Fibroblast of lung (primary cell): Measurements from ENCODE around the gene PCDHA5.
"Not testable (repeated sequence)": the region's sequence is repeated elsewhere in the genome, so short reads cannot be mapped to it uniquely, and the experiment has no call there.

Experiments used
- CTCF ChIP-seq, 2 donors: IDR thresholded peaks in 1 of 2; conservative IDR thresholded peaks in 1 of 2; 1 replicate in 1 of 2; 2 replicates in 1 of 2; pipeline ENCODE4 v1.5.1; 2011 to 2012; ENCODE audit warnings: low read length in 2 of 2, control low read depth in 1 of 2, inconsistent platforms in 1 of 2, low read depth in 1 of 2, mild to moderate bottlenecking in 1 of 2
- EZH2 ChIP-seq: IDR thresholded peaks from 2 replicates; pipeline ENCODE4 v1.5.1; 2012; ENCODE audit warnings: low read length, control low read depth, mild to moderate bottlenecking; ENCODE audit errors: missing control alignments

- not testable (repeated sequence) for TF ChIP-seq EZH2; CTCF (conservative IDR thresholded peaks at IDR 0.05 in 1 of 2, IDR thresholded peaks at IDR 0.05 in 1 of 2; ENCODE audit: low read depth in 1 of 2, low read length in 2 of 2)
Measured at GRCh38 chr5:140829511-140830501, 8.4 kb downstream of the PCDHA5 start.
